HG03457 (cell line): ENCODE data around the gene IRF6.

ENCODE experiments used
- ATAC-seq: cut with Tn5 transposase; IDR thresholded peaks from one replicate; pipeline ENCODE4 v1.9.1; 2021; ENCODE audit warnings: moderate number of reproducible peaks; ENCODE audit not compliant: unreplicated experiment

IRF6 gene

GRCh38 chr1:209805875-209806760, at the start of gene IRF6:
TSS of gene IRF6 (minus strand) at chr1:209806142. CDS start at chr1:209801413, 4,729 bp downstream.
- peak; percentile 91 for ATAC-seq

- ATAC-seq = no peak
These were observed 49.7 kb upstream of the IRF6 start for GRCh38 chr1:209855623-209856022.

GRCh38 chr1:209855006-209855405, 49.1 kb upstream of the IRF6 start:
- no peak for ATAC-seq

- ATAC-seq = no peak
These were observed 48.3 kb upstream of the IRF6 start for GRCh38 chr1:209854196-209854595.

- ATAC-seq = no peak
These were observed 47.7 kb upstream of the IRF6 start for GRCh38 chr1:209853676-209854075.

- ATAC-seq = peak; percentile 56
These were observed 44.5 kb upstream of the IRF6 start for GRCh38 chr1:209850342-209850979.

GRCh38 chr1:209849388-209849787, 43.4 kb upstream of the IRF6 start:
- ATAC-seq = no peak

GRCh38 chr1:209845408-209845725, 39.4 kb upstream of the IRF6 start:
- no peak for ATAC-seq

- no peak for ATAC-seq
These were observed 38.9 kb upstream of the IRF6 start for GRCh38 chr1:209844695-209845407.

- no peak for ATAC-seq
These were observed 34.7 kb upstream of the IRF6 start for GRCh38 chr1:209840611-209841010.

- no peak for ATAC-seq
These were observed 34.1 kb upstream of the IRF6 start for GRCh38 chr1:209839875-209840546.

- ATAC-seq = no peak
These were observed 32.6 kb upstream of the IRF6 start for GRCh38 chr1:209838537-209838936.

GRCh38 chr1:209837671-209838070, 31.7 kb upstream of the IRF6 start:
- ATAC-seq = no peak

GRCh38 chr1:209835782-209836298, 29.9 kb upstream of the IRF6 start:
- no peak for ATAC-seq

GRCh38 chr1:209831615-209832014, 25.7 kb upstream of the IRF6 start:
- ATAC-seq = no peak

- no peak for ATAC-seq
These were observed 24.8 kb upstream of the IRF6 start for GRCh38 chr1:209830722-209831121.

GRCh38 chr1:209829716-209830115, 23.8 kb upstream of the IRF6 start:
- no peak for ATAC-seq

GRCh38 chr1:209827384-209828262, 21.7 kb upstream of the IRF6 start, which contains the start of gene UTP25:
TSS of gene UTP25 (plus strand) at chr1:209827972. CDS start at chr1:209828064, 92 bp downstream.
- ATAC-seq = peak; percentile 80

- ATAC-seq = no peak
These were observed 19.9 kb upstream of the IRF6 start for GRCh38 chr1:209825591-209826434.
